ENCODE data around the gene CHRNE.

Gene CHRNE

GRCh38 chr17:4851084-4851483 lies 51.8 kb downstream of the CHRNE start:
- no peak for DNase-seq

DNA sequence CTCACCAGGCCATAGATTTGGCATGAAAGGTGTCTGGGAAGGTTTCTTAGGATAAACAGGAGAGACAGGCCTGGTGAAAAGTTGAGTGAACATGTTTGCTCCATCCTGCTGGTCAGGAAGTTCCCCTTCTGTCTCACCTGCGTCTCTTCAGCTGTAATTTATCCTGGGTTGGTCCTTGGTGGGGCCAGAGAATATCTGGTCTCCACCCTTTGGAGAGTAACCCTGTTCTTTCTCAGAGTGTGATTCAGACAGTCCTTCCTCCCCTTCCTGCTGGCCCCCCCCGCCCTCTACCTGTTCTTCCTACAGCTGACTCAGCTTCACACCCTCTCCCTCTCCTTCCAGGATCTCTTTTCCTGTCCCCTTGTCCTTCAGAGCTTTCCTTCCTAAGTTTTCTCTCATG lies 52.7 kb downstream of the CHRNE start:
- DNase-seq = no peak

- no peak for DNase-seq
These were observed 53.8 kb downstream of the CHRNE start for GRCh38 chr17:4849011-4849536.

Data from Kasumi-1 (cell line).